Transverse colon (tissue), 3 donors: Measurements from ENCODE around the gene UBE2O.

Source experiments
- POLR2A ChIP-seq: fragments of 450-650 bp; IDR thresholded peaks from one replicate; pipeline ENCODE4 v1.6.1; 2016; ENCODE audit warnings: antibody characterized with exemption, mild to moderate bottlenecking, moderate library complexity
- TF ChIP-seq, protein P1 (sequence below), 5 experiments: fragments of 200-600 bp in 3 of 5; fragments of 450-650 bp in 2 of 5; sonication (generic) in 3 of 5; IDR thresholded peaks; 1 replicate in 2 of 5; 2 replicates in 3 of 5; pipeline ENCODE4 v1.5.1; 2016 to 2017; ENCODE audit warnings: antibody characterized with exemption in 5 of 5, inconsistent platforms in 3 of 5, mild to moderate bottlenecking in 2 of 5, moderate library complexity in 1 of 5

- TF ChIP-seq, protein P1, sequence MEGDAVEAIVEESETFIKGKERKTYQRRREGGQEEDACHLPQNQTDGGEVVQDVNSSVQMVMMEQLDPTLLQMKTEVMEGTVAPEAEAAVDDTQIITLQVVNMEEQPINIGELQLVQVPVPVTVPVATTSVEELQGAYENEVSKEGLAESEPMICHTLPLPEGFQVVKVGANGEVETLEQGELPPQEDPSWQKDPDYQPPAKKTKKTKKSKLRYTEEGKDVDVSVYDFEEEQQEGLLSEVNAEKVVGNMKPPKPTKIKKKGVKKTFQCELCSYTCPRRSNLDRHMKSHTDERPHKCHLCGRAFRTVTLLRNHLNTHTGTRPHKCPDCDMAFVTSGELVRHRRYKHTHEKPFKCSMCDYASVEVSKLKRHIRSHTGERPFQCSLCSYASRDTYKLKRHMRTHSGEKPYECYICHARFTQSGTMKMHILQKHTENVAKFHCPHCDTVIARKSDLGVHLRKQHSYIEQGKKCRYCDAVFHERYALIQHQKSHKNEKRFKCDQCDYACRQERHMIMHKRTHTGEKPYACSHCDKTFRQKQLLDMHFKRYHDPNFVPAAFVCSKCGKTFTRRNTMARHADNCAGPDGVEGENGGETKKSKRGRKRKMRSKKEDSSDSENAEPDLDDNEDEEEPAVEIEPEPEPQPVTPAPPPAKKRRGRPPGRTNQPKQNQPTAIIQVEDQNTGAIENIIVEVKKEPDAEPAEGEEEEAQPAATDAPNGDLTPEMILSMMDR (IDR thresholded peaks at IDR 0.05): no peak
- TF ChIP-seq POLR2A: no peak
These were observed 43.5 kb upstream of the UBE2O start for GRCh38 chr17:76496464-76496863.
